ENCODE results near the gene LMAN2L. TPM values are rescaled to one million over a fixed set of nuclear protein-coding genes. Genes with fewer than 3 reads are reported as not detected.

Gene LMAN2L
- total RNA-seq, 2 experiments from 2014 or later = 1.1 to 1.8 TPM

GRCh38 chr2:96753661-96754282 is 13.9 kb upstream of the LMAN2L start:
- no peak overlapping the region for H3K4me3 Mint-ChIP-seq
- POLR2A ChIA-PET = no interaction called here
- no peak for TF ChIP-seq CTCF (IDR thresholded peaks at IDR 0.05)
- H3K27me3 Mint-ChIP-seq = no peaks in the 10 kb centered on the region
- CTCF ChIA-PET = interaction anchor here (1.2 kb wide), 1 partner anchor 9 kb away, joined by 3 read pairs; no protein-coding TSS in a partner anchor
- no peaks in the 10 kb centered on the region for H3K36me3 Mint-ChIP-seq (ENCODE audit: low read depth)
- H3K4me1 Mint-ChIP-seq (ENCODE audit: low read depth) = no peaks in the 10 kb centered on the region
- H3K9me3 Mint-ChIP-seq = no peaks in the 10 kb centered on the region
- no peaks in the 10 kb centered on the region for H3K27me3 ChIP-seq (ENCODE audit: control insufficient read depth in 1 of 2, insufficient read depth in 2 of 2, low read length in 2 of 2)
- intact Hi-C loops (cut with DNase I, micrococcal nuclease) = no loop called here
- H3K36me3 ChIP-seq (ENCODE audit: insufficient read depth, low read length) = no peaks in the 10 kb centered on the region
- no peak overlapping the region for H3K27ac ChIP-seq (ENCODE audit: low read depth in 1 of 2, low read length in 2 of 2)
- no peak overlapping the region for H3K4me3 ChIP-seq (ENCODE audit: low read length)
- ATAC-seq (ENCODE audit: poor library complexity) (no peak), DNase-seq (no peak)
- H3K4me1 ChIP-seq (ENCODE audit: insufficient read depth, low read length) = no peaks in the 10 kb centered on the region
- H3K9me3 ChIP-seq (ENCODE audit: control insufficient read depth in 1 of 2, insufficient read depth in 1 of 2, low read length in 2 of 2) = no peaks in the 10 kb centered on the region
- no peak overlapping the region for H3K27ac Mint-ChIP-seq

DNA sequence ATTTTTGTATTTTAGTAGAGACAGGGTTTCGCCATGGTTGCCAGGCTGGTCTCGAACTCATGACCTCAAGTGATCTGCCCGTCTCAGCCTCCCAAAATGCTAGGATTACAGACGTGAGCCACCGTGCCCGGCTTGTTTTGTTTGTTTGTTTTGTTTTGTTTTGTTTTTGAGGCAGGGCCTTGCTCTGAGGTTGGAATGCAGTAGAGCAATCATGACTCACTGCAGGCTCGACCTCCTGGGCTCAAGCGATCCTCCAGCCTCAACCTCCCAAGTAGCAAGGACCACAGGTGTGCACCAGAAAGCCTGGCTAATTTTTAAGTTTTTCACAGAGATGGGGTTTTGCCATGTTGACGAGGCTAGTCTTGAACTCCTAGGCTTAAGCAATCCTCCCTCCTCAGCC is 11.9 kb upstream of the LMAN2L start:
- POLR2A ChIA-PET = no interaction called here
- H3K9me3 Mint-ChIP-seq = no peaks in the 10 kb centered on the region
- CTCF ChIA-PET = no interaction called here

GRCh38 chr2:96747061-96747617 is 7.3 kb upstream of the LMAN2L start:
- CTCF ChIA-PET = interaction anchor here (1.1 kb wide), 1 partner anchor 13 kb away, joined by 3 read pairs; the partner anchor contains the start of gene CNNM4
- Mint-ChIP-seq H3K9me3 (no peaks in the 10 kb centered on the region), H3K4me1 (ENCODE audit: low read depth) (no peaks in the 10 kb centered on the region), H3K27ac (no peak overlapping the region), H3K4me3 (no peak overlapping the region), H3K36me3 (ENCODE audit: low read depth) (no peaks in the 10 kb centered on the region), H3K27me3 (no peaks in the 10 kb centered on the region)
- no peaks in the 10 kb centered on the region for H3K4me1 ChIP-seq (ENCODE audit: insufficient read depth, low read length)
- POLR2A ChIA-PET = no interaction called here
- no peaks in the 10 kb centered on the region for H3K27me3 ChIP-seq (ENCODE audit: control insufficient read depth in 1 of 2, insufficient read depth in 2 of 2, low read length in 2 of 2)
- no peak for TF ChIP-seq CTCF (IDR thresholded peaks at IDR 0.05)
- DNase-seq = no peak
- intact Hi-C loops (cut with DNase I, micrococcal nuclease) = loop anchor here in 1 of 2 experiments (10.0 kb wide), 1 partner anchor 1248 kb away; the partner anchor contains the start of gene TMEM131
- H3K36me3 ChIP-seq (ENCODE audit: insufficient read depth, low read length) = no peaks in the 10 kb centered on the region
- no peak for ATAC-seq (ENCODE audit: poor library complexity)
- H3K4me3 ChIP-seq (ENCODE audit: low read length) = no peak overlapping the region
- H3K27ac ChIP-seq (ENCODE audit: low read depth in 1 of 2, low read length in 2 of 2) = no peak overlapping the region
- no peaks in the 10 kb centered on the region for H3K9me3 ChIP-seq (ENCODE audit: control insufficient read depth in 1 of 2, insufficient read depth in 1 of 2, low read length in 2 of 2)

More for the DNA sequence above, 11.9 kb upstream of the LMAN2L start:
- no peaks in the 10 kb centered on the region for H3K27me3 ChIP-seq (ENCODE audit: control insufficient read depth in 1 of 2, insufficient read depth in 2 of 2, low read length in 2 of 2)
- intact Hi-C loops (cut with DNase I, micrococcal nuclease) = no loop called here
- no peaks in the 10 kb centered on the region for H3K4me1 ChIP-seq (ENCODE audit: insufficient read depth, low read length)
- Mint-ChIP-seq H3K27me3 (no peaks in the 10 kb centered on the region), H3K36me3 (ENCODE audit: low read depth) (no peaks in the 10 kb centered on the region), H3K4me3 (no peak overlapping the region), H3K4me1 (ENCODE audit: low read depth) (no peaks in the 10 kb centered on the region), H3K27ac (no peak overlapping the region)
- DNase-seq (no peak), ATAC-seq (ENCODE audit: poor library complexity) (no peak)
- H3K36me3 ChIP-seq (ENCODE audit: insufficient read depth, low read length) = no peaks in the 10 kb centered on the region
- H3K9me3 ChIP-seq (ENCODE audit: control insufficient read depth in 1 of 2, insufficient read depth in 1 of 2, low read length in 2 of 2) = no peaks in the 10 kb centered on the region
- no peak overlapping the region for H3K27ac ChIP-seq (ENCODE audit: low read depth in 1 of 2, low read length in 2 of 2)
- no peak for TF ChIP-seq CTCF (IDR thresholded peaks at IDR 0.05)
- H3K4me3 ChIP-seq (ENCODE audit: low read length) = no peak overlapping the region
